WI38 (cell line): Measurements from ENCODE around the gene MAPK13.

Experiments used
- H3K4me3 ChIP-seq: 2 replicates; pipeline ENCODE4 v1.5.1; 2011; ENCODE audit warnings: low read depth, mild to moderate bottlenecking, control low read depth, low read length
- TF ChIP-seq, protein P1 (sequence below): IDR thresholded peaks from 2 replicates; pipeline ENCODE4 v1.5.1; 2012; ENCODE audit warnings: low read depth, mild to moderate bottlenecking, control low read depth, low read length

MAPK13 gene

DNA sequence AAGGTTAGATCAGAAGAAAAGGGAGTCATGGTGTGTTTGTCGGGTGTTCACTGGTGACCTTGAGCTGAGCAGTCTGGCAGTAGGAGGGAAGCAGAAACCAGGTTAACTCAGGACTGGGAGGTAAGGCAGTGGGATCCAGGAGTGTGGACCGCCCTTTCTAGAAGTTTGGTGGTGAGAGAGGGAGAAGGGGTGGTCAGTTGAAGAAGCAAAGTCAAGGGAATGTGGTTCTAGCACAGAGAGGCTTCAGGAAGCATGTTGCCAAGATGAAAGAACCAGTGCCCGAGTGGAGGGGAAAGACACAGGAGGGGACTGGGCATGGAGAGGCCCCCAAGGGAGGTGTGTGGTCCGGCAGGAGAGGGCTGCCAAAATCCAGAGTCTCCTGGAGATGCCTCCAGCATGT lies 3.6 kb downstream of the MAPK13 start:
- TF ChIP-seq, protein P1, sequence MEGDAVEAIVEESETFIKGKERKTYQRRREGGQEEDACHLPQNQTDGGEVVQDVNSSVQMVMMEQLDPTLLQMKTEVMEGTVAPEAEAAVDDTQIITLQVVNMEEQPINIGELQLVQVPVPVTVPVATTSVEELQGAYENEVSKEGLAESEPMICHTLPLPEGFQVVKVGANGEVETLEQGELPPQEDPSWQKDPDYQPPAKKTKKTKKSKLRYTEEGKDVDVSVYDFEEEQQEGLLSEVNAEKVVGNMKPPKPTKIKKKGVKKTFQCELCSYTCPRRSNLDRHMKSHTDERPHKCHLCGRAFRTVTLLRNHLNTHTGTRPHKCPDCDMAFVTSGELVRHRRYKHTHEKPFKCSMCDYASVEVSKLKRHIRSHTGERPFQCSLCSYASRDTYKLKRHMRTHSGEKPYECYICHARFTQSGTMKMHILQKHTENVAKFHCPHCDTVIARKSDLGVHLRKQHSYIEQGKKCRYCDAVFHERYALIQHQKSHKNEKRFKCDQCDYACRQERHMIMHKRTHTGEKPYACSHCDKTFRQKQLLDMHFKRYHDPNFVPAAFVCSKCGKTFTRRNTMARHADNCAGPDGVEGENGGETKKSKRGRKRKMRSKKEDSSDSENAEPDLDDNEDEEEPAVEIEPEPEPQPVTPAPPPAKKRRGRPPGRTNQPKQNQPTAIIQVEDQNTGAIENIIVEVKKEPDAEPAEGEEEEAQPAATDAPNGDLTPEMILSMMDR = no peak
- no peak overlapping the region for H3K4me3 ChIP-seq

DNA sequence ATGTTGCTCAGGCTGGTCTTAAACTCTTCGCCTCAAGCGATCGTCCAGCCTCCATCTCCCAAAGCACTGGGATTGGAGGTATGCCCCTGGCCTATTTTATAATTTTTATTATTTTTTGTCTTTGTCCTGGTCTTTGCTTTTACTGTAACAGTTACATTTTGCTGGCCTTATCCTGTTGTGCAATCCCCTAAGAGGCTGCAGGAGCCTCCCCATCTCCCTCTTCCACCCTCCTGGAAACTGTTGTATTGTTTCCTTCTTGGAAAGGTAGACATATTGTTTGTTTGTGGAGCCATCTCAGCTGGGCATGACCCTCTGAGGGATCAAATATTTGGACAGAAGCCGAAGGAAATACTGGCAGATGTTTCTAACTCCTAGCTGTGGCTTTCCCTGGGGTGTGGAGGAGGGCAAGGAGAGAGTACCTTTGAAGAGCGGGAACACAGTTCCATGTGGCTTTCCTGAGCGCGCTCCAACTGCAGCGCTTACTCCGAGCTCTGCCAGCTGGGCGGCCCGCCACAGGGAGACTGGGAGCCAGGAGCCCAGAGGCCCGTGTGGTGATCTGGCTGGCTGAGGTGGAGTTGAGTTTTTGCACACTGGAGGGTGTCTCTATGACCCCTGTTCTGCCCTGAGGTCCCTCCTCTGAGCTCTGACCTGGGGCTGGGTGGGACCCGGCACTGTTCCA lies 4.9 kb downstream of the MAPK13 start:
- no peak overlapping the region for H3K4me3 ChIP-seq
- TF ChIP-seq, protein P1 = no peak

DNA sequence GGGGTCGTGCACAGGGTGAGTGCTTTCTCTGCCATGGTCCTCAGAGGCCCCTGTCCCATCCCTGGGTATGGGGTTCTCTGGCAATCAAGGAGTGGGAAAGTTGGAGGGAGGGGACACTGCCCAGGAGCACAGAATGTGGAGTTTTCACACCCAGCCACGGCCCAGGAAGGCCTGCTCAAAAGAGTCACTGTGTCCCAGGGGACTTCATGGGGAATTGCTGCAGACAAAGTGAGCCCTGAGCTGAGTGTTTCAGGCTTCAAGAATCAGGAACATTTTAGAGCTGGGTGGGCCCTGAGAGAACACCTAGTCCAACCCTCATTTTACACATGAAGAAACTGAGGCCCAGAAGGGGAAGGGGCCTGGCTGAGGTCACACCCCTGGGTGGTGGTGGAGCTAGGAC lies 5.7 kb downstream of the MAPK13 start:
- no peak overlapping the region for H3K4me3 ChIP-seq
- TF ChIP-seq, protein P1 = no peak

DNA sequence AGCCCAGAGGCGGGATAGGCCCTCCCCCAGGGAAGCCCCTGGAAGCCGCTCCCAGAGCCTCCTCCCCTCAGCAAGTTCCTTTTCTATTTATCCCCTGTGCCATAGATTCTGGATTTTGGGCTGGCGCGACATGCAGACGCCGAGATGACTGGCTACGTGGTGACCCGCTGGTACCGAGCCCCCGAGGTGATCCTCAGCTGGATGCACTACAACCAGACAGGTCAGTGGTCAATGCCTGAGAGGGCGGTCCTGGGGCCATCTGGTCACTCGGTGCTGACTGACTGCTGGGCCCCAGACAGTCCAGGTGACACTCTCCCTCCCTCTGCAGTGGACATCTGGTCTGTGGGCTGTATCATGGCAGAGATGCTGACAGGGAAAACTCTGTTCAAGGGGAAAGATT lies 6.2 kb downstream of the MAPK13 start:
- TF ChIP-seq, protein P1 = no peak
- no peak overlapping the region for H3K4me3 ChIP-seq

DNA sequence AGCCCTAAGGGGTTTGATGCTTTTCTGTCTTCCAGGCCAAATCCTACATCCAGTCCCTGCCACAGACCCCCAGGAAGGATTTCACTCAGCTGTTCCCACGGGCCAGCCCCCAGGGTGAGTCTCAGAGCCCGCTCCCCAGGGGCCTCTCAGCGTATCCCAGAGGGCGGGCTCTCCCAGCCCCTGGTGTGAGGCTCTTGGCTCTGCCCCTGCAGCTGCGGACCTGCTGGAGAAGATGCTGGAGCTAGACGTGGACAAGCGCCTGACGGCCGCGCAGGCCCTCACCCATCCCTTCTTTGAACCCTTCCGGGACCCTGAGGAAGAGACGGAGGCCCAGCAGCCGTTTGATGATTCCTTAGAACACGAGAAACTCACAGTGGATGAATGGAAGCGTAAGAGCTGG lies 8.4 kb downstream of the MAPK13 start:
- TF ChIP-seq, protein P1 = no peak
- no peak overlapping the region for H3K4me3 ChIP-seq

DNA sequence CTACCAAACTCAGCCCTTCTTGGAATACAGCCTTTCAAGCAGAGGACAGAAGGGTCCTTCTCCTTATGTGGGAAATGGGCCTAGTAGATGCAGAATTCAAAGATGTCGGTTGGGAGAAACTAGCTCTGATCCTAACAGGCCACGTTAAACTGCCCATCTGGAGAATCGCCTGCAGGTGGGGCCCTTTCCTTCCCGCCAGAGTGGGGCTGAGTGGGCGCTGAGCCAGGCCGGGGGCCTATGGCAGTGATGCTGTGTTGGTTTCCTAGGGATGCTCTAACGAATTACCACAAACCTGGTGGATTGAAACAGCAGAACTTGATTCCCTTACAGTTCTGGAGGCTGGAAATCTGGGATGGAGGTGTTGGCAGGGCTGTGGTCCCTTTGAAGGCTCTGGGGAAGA lies 9.1 kb downstream of the MAPK13 start:
- no peak overlapping the region for H3K4me3 ChIP-seq
- TF ChIP-seq, protein P1 = no peak

DNA sequence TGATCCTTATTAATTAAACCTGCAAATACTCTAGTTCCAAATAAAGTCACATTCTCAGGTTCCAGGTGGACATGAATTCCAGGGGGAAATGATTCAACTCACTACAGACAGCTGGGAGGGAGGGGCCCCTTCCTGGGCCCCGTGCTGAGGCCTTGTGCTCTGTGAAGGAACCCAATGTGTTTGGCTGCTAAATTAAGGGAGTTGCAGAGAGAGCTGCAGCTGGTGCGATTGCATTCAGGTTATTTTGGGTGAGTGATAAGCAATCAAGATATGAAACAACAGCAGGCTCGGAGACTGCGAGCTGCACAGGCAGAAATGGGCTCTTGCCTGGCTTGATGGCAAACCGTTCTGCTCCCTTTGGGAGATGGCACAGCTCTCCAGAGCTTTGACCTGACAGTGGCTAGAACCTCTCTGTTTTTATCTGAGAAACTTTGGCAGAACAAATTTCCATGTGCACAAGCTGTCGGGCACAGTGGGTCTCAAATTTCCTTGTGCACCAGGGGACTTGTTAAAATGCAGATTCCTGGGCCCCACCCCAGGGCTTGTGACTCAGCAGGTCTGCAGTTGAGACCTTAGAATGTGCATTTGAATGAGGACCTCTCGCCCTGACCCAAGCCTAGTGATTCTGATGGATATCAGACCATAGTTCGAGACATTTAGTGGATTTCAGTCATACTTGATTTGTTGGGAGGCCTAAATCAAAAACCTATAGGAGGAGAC lies 9.8 kb downstream of the MAPK13 start:
- H3K4me3 ChIP-seq = no peak overlapping the region

More for the DNA sequence above, 9.8 kb downstream of the MAPK13 start:
- TF ChIP-seq, protein P1 = no peak
